GM18502 (cell line): ENCODE results near the gene ST6GAL1.
A peak's percentile ranks its signal among the peaks of the same experiment; 100 is the strongest.

Experiments
- ATAC-seq: cut with Tn5 transposase; IDR thresholded peaks from one replicate; pipeline ENCODE4 v1.9.1; 2021; ENCODE audit warnings: mild to moderate bottlenecking; ENCODE audit not compliant: unreplicated experiment, poor library complexity

The ST6GAL1 gene

DNA sequence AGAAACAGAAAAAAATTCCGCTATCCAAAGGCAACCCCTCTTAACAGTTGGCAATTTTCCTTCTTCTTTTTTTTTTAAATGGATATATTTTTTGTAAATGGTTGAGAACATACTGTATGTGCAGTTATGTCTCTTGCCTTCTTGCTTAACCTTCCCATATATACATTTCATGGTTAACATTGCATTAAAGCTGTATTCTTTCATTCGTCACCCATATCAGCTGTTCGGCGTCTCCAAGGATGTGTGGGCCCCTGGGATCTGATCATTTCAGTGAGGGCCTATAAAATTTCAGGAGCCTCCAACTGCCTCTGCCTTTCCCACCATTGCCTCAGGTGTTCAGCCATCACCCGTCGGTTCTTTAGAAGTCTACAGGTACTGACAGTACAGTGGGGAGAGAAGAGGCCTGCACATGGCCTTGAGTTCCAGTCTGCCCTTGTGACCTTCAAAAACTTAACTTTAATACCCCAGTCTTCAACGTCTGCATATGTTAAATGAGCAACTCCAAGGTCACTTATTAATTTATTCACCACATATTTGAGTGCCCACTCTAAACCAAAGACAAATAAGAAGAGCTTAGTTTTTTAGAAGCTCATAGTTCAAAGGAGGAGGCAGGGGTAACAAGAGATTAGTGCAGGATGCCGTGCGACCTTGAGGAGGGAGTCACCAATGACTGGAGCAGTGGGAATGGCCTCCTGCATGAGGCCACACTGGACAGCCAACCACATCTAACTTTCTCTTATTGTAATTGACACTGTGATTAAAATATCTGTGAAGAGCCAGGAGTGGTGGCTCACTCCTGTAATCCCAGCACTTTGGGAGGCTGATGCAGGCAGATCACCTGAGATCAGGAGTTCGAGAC lies 6.9 kb downstream of the ST6GAL1 start:
- no peak for ATAC-seq

- no peak for ATAC-seq
Observed at GRCh38 chr3:186938716-186939115, 8.4 kb downstream of the ST6GAL1 start.

DNA sequence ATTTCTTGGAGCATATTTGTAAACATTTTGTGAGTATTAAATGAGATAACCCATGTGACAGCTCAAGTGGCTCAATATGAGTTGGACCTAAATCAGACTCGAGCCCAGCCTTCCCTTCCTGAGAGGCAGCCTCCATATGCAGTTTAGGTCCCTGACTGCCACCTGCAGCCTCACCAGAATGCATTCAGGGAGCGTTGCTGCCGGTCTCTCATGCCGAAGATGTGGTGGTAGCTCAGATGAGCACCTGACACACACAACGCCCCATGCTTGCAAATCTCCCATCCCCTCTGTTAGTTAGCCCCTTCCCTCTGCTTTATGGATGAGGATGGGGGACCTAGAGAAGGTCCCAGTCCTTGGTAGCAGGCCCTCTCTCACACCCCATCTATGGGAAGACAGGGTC lies 9.2 kb downstream of the ST6GAL1 start:
- no peak for ATAC-seq

- no peak for ATAC-seq
Observed at GRCh38 chr3:186940967-186941366, 10.6 kb downstream of the ST6GAL1 start.

DNA sequence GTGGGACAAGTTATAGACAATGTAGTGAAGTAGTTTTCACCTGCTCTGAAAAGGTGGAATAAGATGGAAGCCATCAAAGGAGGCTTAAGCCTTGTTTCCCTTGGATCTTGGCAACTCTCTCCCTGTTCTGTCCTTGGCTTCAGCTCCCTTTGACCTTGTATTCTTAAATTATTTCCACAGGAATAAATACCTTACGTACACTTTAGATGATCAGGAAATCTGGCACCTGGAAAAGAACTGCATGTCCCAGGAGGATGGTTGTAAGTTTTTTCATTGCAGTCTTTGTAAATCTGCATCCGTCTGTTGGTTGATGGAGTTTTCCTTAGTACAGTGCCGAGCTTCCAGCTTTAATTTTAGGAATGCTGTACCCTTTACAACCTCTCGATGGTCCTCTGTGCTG lies 11.8 kb downstream of the ST6GAL1 start:
- ATAC-seq, result no peak

DNA sequence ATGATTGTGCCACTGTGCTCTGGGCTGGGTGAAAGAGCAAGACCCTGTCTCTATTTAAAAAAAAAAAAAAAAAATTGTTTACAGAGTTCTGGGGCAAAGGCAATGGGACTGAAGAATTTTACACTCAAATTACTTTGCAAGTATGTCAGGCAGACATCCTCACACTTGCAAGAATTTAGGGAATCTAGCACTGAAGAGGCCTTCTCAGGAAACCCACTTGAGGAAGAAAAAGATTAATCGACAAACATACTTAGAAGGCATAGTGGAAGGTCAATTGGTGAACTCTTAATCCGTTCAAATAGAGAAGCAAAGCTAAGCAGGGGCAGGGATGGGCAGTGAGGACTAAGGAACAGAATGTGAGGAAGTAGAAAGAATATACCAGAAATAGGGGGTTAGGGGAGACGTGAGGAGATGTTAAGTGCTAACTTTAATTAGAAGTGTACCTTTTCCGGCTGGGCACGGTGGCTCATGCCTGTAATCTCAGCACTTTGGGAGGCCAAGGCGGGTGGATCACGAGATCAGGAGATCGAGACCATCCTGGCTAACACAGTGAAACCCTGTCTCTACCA lies 15.0 kb downstream of the ST6GAL1 start:
- ATAC-seq, result no peak

- ATAC-seq, result peak; percentile 88
Observed at GRCh38 chr3:186946756-186947375, 16.5 kb downstream of the ST6GAL1 start.

DNA sequence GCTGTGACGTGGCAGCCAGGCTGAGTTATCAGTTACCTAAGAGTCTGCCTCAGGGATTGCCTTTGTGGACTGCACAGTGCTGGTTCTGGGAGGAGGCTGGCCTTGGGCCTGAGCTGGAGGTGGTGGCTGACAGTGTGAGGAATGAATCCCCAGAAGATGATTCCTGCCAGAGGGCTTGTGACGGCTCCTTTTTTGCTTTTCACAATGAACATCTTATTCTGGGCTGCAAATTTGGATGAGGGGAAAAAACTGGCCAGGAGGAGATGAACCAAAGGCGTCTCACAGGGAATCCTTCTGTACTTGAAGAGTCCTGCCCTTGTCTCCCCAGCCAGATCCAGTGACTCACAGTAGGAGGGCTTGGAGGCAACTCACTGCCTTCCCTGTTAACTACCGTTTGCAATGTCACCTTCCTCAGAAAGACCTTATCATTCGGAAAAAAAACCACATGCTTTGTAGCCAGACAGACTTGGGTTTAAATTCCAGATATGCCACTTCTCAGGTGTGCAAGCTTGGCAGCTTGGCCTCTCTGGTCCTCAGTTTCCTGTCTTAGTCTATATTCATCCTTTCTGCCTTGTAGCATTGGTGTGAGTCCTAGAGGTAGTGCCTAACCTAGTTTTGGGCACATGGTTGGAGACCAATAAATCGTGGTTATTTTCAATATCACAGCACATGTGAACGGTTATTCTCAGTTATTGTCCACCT lies 19.1 kb downstream of the ST6GAL1 start:
- ATAC-seq, result no peak

DNA sequence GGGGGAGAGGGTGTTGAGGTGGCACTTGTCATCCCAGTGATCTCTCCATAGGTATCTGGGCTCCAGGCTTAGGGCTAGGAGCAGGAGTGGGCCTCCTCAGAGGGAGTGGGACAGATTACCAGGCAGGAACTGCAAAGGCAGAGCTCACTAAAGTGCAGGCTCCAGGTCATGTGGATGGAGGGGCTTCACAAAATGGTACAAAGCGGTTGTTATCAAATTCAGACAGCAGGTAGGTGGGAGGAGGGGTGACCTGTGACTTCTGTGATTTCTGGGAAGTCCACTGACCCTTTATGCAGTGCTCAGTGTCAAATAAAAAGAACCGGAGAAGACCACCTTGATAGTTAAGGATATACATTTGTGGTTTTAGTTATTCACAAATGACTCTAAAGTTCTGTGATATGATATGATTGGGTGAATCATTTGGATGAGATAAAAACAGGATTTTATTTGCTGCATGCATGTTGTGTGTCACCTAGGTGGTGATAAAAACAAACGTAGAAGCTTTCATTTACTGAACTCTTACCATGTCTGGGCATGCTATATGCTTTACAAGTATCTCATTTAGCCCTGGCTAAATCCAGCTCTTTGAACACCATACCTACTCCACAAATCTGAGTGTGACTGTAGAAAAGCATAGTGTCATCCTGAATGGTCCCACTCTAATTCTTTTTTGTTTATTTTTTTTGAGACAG lies 20.2 kb downstream of the ST6GAL1 start:
- ATAC-seq, result no peak

DNA sequence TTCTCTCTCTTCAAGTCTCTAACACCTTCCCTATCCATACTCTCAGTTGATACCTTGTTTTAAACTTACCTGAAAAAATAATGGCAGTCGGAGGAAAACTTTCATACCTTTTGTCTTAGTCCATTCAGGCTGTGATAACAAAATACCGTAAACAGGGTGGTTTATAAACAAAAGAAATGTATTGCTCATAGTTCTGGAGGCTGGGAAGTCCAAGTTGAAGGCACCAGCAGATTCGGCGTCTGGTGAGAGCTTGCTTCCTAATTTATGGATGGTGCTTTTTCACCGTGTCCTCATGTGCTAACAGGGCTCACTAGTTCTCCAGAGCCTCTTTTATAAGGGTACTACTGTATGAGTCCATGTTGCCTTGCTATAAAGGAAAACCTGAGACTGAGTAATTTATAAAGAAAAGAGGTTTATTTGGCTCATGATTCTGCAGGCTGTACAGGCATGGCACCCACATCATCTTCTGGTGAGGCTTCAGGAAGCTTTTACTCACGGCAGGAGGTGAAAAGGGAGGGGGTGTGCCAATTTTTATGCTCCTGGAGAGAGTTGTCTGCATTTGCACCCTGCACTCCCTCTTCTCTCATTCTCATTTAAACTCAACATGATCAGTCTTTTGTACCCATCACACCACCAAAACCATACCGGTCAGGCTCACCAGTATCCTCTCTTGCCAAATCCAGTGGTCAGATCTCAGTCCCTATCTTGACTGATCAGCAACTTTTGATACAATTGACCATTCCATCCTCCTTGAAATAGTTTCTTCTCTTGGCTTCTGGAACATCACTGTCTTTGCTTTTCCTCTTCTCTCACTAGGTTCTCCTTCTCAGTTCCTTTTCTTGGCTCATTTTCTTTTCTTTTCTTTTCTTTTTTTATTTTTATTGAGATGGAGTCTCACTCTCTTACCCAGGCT lies 21.6 kb downstream of the ST6GAL1 start:
- no peak for ATAC-seq

- no peak for ATAC-seq
Observed at GRCh38 chr3:186953011-186953487, 22.7 kb downstream of the ST6GAL1 start.

- peak; percentile 55 for ATAC-seq
Observed at GRCh38 chr3:186953992-186954699, 23.8 kb downstream of the ST6GAL1 start.

GRCh38 chr3:186955898-186956696 lies 25.8 kb downstream of the ST6GAL1 start:
- no peak for ATAC-seq

DNA sequence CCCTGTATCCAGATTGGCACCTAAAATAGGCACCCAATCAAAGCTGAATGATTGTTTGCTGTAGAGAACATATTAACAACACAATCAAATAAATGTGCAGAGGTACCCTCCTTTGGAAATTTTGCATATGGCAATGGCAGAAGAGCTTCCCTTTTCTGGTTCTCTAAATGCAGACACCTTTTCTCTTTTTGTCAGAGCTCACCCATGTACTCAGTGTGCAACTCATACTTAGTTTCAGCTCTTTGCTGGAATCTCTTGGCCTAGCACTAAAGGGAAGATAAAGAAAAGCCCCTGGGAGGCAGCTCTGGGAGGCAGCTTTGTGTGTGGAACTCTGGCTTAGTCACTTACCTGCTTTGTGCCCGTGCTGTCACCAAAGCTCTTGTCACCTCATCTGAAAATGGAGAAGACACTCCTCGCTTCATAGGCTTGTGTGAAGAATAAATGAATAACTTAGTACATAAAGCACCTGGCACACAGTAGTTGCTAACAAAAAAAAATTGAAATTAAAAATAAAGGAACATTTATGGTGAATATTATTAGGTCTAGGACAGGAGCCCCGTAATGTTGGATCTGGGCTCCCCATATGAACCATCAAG lies 28.8 kb downstream of the ST6GAL1 start:
- ATAC-seq, result peak; percentile 68

DNA sequence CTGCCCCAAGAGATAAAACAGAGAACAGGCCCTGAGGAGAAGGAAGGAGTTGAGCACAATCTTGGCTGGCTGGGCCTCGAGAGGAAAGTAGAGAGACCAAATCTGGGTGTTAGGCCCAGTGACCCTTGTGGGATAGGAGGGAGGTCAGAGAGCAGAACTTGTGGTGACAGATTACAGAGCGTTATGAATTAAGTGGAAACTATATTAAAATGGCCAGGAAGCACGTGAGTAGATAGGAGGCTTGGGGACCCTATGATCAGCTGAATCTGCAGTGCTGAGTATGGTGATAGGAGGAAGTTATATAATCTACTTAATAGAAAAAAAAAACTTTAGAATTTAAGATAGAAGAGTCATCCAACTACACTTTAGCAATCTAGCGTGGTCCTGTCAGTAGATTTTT lies 30.0 kb downstream of the ST6GAL1 start:
- ATAC-seq, result no peak

DNA sequence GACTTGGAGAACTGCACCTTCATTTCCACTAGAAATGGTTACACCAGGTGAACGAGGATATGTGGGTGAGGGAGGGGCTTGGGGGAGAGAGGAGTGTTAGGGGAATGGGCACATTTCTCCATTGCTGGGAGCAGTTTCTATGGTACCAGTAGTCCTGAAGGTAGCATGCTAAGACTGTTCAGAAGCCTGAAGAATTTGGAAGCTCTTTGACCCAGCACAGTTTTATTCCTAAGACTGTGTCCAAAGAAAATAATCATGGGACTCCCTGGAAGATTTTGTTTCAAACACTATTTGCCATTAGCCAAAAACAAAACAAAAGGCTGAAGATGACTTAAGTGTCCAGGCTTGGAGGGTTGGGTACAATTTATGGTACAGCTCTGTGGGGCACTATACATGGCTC lies 32.1 kb downstream of the ST6GAL1 start:
- ATAC-seq, result no peak

- ATAC-seq, result no peak
Observed at GRCh38 chr3:186963636-186964035, 33.3 kb downstream of the ST6GAL1 start.
